ENCODE results near the gene FLT3. TPM values are rescaled to one million over a fixed set of nuclear protein-coding genes. Genes with fewer than 3 reads are reported as not detected.
A peak's percentile ranks its signal among the peaks of the same experiment; 100 is the strongest.
"Not testable (repeated sequence)": the region's sequence is repeated elsewhere in the genome, so short reads cannot be mapped to it uniquely, and the experiment has no call there.

Gene FLT3
- total and polyA plus RNA-seq, 10 donors, result 1.0 to 10.1 (median 4.2) TPM

- no peaks in the 10 kb centered on the region for H3K9me3 ChIP-seq
- no peak for DNase-seq
These were observed 17.5 kb upstream of the FLT3 start for GRCh38 chr13:28117689-28118377.

GRCh38 chr13:28116736-28117135, 16.4 kb upstream of the FLT3 start:
- WGBS, 5 donors, result 83 to 100% (median 85%) methylated on average over 1 of the region's 1 CpG
- intact Hi-C loops (cut with DNase I; ENCODE audit: low total_unique reads), result no loop called here
- Histone ChIP-seq H3K27ac (no peak overlapping the region), H3K4me3 (no peak overlapping the region), H3K36me3 (no peaks in the 10 kb centered on the region), H3K27me3 (replicated peaks in 1 of 7) (peaks cover 0 to 7% (median 0%) of the 10 kb centered on the region in 7 donors), H3K4me1 (no peaks in the 10 kb centered on the region), H3K9me3 (no peaks in the 10 kb centered on the region)
- no peak for DNase-seq
- TF ChIP-seq POLR2A (IDR thresholded peaks at IDR 0.05) (no peak), POLR2AphosphoS5 (IDR thresholded peaks at IDR 0.05) (no peak), CTCF (IDR thresholded peaks at IDR 0.05 in 8 of 11, conservative IDR thresholded peaks at IDR 0.05 in 3 of 11) (no peak)

More at GRCh38 chr13:28117689-28118377, 17.5 kb upstream of the FLT3 start:
- 69 to 81% (median 72%) methylated on average over 8 to 9 of the region's 9 CpGs for WGBS, 5 donors
- no peaks in the 10 kb centered on the region for H3K36me3 ChIP-seq
- TF ChIP-seq CTCF (IDR thresholded peaks at IDR 0.05 in 8 of 11, conservative IDR thresholded peaks at IDR 0.05 in 3 of 11) (no peak), POLR2A (IDR thresholded peaks at IDR 0.05) (no peak), POLR2AphosphoS5 (IDR thresholded peaks at IDR 0.05) (no peak)
- no peak overlapping the region for H3K27ac ChIP-seq
- peaks cover 0 to 7% (median 0%) of the 10 kb centered on the region in 7 donors for H3K27me3 ChIP-seq (replicated peaks in 1 of 7)
- no peak overlapping the region for H3K4me3 ChIP-seq
- H3K4me1 ChIP-seq, result no peaks in the 10 kb centered on the region
- intact Hi-C loops (cut with DNase I; ENCODE audit: low total_unique reads), result no loop called here

GRCh38 chr13:28110414-28110813, 10.0 kb upstream of the FLT3 start:
- Histone ChIP-seq H3K27ac (no peak overlapping the region), H3K4me1 (peaks cover 0 to 7% (median 0%) of the 10 kb centered on the region in 6 donors), H3K9me3 (no peaks in the 10 kb centered on the region), H3K4me3 (no peak overlapping the region), H3K36me3 (no peaks in the 10 kb centered on the region), H3K27me3 (replicated peaks in 1 of 7) (no peaks in the 10 kb centered on the region)
- TF ChIP-seq CTCF (IDR thresholded peaks at IDR 0.05 in 8 of 11, conservative IDR thresholded peaks at IDR 0.05 in 3 of 11) (no peak), POLR2AphosphoS5 (IDR thresholded peaks at IDR 0.05) (no peak), POLR2A (IDR thresholded peaks at IDR 0.05) (no peak)
- 78 to 91% (median 85%) methylated on average over 3 of the region's 3 CpGs for WGBS, 5 donors
- intact Hi-C loops (cut with DNase I; ENCODE audit: low total_unique reads), result no loop called here
- DNase-seq, result no peak

- H3K4me1 ChIP-seq, result peaks cover 0 to 7% (median 0%) of the 10 kb centered on the region in 6 donors
- intact Hi-C loops (cut with DNase I; ENCODE audit: low total_unique reads), result no loop called here
- no peaks in the 10 kb centered on the region for H3K9me3 ChIP-seq
- peaks cover 0 to 21% (median 14%) of the 10 kb centered on the region in 7 donors for H3K27me3 ChIP-seq (replicated peaks in 1 of 7)
- no peak for DNase-seq
- no peak overlapping the region for H3K4me3 ChIP-seq
- no peaks in the 10 kb centered on the region for H3K36me3 ChIP-seq
- 33 to 62% (median 56%) methylated on average over 1 of the region's 1 CpG for WGBS, 5 donors
- no peak for TF ChIP-seq POLR2AphosphoS5 (IDR thresholded peaks at IDR 0.05)
- TF ChIP-seq POLR2A (IDR thresholded peaks at IDR 0.05), result no peak
- no peak for TF ChIP-seq CTCF (IDR thresholded peaks at IDR 0.05 in 8 of 11, conservative IDR thresholded peaks at IDR 0.05 in 3 of 11)
- H3K27ac ChIP-seq, result no peak overlapping the region
These were observed 6.6 kb upstream of the FLT3 start for GRCh38 chr13:28106976-28107375.

GRCh38 chr13:28101886-28102285, 1.5 kb upstream of the FLT3 start:
- intact Hi-C loops (cut with DNase I; ENCODE audit: low total_unique reads), result not testable (repeated sequence)
- H3K27me3 ChIP-seq (replicated peaks in 1 of 7), result peaks cover 0 to 71% (median 57%) of the 10 kb centered on the region in 7 donors

More at GRCh38 chr13:28101886-28102285, 1.5 kb upstream of the FLT3 start:
- Histone ChIP-seq H3K27ac (peak overlapping the region in 1 of 8 donors; percentile 47), H3K4me1 (peaks cover 0 to 27% (median 22%) of the 10 kb centered on the region in 6 donors)
- not testable (repeated sequence) for H3K9me3 ChIP-seq, DNase-seq, H3K4me3 ChIP-seq, H3K36me3 ChIP-seq
- 58 to 80% (median 69%) methylated on average over 4 of the region's 4 CpGs for WGBS, 5 donors
